ENCODE measurements around the gene OR13J1.

DNA sequence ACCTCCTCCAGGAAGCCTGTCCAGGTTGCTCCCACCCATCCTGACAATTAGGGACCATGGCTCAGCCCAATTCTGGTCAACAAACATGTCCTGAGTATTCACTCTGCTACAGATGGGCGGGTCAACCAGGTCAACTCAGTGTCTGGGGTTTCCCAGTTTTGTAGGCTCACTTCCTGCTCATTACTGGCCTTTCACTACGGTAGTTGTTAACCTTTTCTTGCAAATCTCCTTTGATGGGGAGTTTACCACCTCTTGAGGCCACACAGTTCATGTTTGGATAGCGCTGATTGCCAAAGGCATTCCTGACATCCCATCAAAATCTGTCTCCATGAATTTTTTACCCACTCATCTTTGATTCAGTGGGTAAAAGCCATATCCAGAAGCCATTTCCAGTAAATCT lies 27.4 kb downstream of the OR13J1 start:
- TF ChIP-seq, protein P1, sequence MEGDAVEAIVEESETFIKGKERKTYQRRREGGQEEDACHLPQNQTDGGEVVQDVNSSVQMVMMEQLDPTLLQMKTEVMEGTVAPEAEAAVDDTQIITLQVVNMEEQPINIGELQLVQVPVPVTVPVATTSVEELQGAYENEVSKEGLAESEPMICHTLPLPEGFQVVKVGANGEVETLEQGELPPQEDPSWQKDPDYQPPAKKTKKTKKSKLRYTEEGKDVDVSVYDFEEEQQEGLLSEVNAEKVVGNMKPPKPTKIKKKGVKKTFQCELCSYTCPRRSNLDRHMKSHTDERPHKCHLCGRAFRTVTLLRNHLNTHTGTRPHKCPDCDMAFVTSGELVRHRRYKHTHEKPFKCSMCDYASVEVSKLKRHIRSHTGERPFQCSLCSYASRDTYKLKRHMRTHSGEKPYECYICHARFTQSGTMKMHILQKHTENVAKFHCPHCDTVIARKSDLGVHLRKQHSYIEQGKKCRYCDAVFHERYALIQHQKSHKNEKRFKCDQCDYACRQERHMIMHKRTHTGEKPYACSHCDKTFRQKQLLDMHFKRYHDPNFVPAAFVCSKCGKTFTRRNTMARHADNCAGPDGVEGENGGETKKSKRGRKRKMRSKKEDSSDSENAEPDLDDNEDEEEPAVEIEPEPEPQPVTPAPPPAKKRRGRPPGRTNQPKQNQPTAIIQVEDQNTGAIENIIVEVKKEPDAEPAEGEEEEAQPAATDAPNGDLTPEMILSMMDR (IDR thresholded peaks at IDR 0.05): no peak
- TF ChIP-seq EP300 (IDR thresholded peaks at IDR 0.05; ENCODE audit: low read depth): no peak
- no peak for TF ChIP-seq POLR2AphosphoS5 (IDR thresholded peaks at IDR 0.05)
